Measurements from ENCODE around the gene CALB2. TPM values are rescaled to one million over a fixed set of nuclear protein-coding genes. Genes with fewer than 3 reads are reported as not detected.

The CALB2 gene
- total and polyA plus RNA-seq, 2 of the 13 experiments (the other 11 are each of a cell fraction or from before 2014, with no cell fraction given) = 0.37 to 0.40 TPM

DNA sequence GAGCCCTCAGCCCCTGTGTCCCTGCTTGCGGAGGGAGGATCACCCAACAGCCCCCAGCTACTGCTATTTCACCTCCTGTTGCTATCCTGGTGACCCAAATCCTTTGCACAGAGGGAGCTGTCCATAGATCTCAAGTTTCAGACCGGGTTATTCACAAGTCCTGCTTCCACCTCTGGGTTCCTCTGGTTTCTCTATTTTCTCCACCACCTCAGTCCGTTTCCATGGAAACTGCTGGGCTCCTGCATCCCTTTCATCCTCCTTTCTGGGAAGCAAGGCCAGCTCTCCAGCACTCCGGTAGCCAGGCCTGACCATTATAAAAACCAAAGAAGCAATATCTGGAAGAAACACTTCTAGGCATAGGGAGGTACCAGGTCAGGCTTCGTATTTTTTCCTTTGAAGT is 4.8 kb upstream of the CALB2 start (continued):
- TF ChIP-seq TCF12 (IDR thresholded peaks at IDR 0.05) = no peak
- TF ChIP-seq TCF12 (CRISPR knock-in tag; IDR thresholded peaks at IDR 0.05) = no peak

DNA sequence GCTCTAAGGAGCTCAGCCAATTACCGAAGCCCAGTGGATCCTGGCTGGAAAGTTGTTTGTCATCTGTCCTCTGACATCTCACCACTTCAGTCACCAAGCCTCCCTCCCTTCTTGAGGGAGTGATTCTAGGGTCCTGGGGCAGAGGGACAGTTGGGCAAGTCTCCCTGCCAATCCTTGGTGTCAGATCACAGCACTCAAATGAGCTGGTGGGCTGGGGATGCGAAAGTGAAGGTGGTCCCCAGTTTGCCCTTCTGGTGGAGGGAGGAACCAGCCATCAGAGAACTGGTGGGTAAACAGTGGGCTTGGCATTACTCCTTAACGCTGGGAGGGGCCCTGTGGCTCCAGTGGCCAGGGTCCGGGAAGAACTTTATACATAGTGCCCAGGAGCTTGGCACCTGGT is 4.4 kb upstream of the CALB2 start:
- Histone ChIP-seq H2AFZ (ENCODE audit: low read length) (no peak overlapping the region), H3K36me3 (replicated peaks in 1 of 2; ENCODE audit: control insufficient read depth in 1 of 2, insufficient read depth in 2 of 2, low read length in 2 of 2) (no peaks in the 10 kb centered on the region), H3K4me2 (ENCODE audit: low read depth, low read length) (no peak overlapping the region), H3K9ac (ENCODE audit: insufficient read depth, low read depth, low read length) (no peak overlapping the region), H4K20me1 (ENCODE audit: insufficient read depth, low read length) (no peaks in the 10 kb centered on the region; the same call in 1 of the 2 replicates), H3K4me3 (replicated peaks in 1 of 3; ENCODE audit: insufficient read depth in 1 of 3, low read depth in 2 of 3, low read length in 3 of 3) (no peak overlapping the region), H3K79me2 (ENCODE audit: insufficient read depth, low read length) (no peaks in the 10 kb centered on the region), H3K4me1 (ENCODE audit: insufficient read depth, low read length) (peaks cover 9% of the 10 kb centered on the region), H3K27me3 (ENCODE audit: control insufficient read depth in 1 of 2, insufficient read depth in 2 of 2, low read length in 2 of 2) (peaks cover 2 to 59% of the 10 kb centered on the region in 2 experiments), H3K9me3 (ENCODE audit: low read length) (no peaks in the 10 kb centered on the region), H3K27ac (ENCODE audit: extremely low read length, insufficient read depth, low read length) (no peak overlapping the region)
- FAIRE-seq (no peak), ATAC-seq (no peak), DNase-seq (ENCODE audit: low spot score) (no peak)
- intact Hi-C loops (cut with micrococcal nuclease; ENCODE audit: unreplicated experiment) = no loop called here
- 0% methylated on average over 4 of the region's 4 CpGs for WGBS (ENCODE audit: low lambda C conversion rate)
- TF ChIP-seq, protein P1, sequence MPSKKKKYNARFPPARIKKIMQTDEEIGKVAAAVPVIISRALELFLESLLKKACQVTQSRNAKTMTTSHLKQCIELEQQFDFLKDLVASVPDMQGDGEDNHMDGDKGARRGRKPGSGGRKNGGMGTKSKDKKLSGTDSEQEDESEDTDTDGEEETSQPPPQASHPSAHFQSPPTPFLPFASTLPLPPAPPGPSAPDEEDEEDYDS (CRISPR knock-in tag; IDR thresholded peaks at IDR 0.05) = no peak
- TF ChIP-seq CENPX (CRISPR knock-in tag; IDR thresholded peaks at IDR 0.05) = no peak
- POLR2A ChIA-PET = no interaction called here
- in situ Hi-C loops (cut with HindIII; ENCODE audit: extremely low pct_ligation_motif_present, low pct_unique_long_range_greater_than_20kb) = no loop called here
- CTCF ChIA-PET (ENCODE audit: low intra/inter-chr PET ratio, low total read pairs) = no interaction called here
- no TSS peak for BruUV-seq (replicated peaks)

DNA sequence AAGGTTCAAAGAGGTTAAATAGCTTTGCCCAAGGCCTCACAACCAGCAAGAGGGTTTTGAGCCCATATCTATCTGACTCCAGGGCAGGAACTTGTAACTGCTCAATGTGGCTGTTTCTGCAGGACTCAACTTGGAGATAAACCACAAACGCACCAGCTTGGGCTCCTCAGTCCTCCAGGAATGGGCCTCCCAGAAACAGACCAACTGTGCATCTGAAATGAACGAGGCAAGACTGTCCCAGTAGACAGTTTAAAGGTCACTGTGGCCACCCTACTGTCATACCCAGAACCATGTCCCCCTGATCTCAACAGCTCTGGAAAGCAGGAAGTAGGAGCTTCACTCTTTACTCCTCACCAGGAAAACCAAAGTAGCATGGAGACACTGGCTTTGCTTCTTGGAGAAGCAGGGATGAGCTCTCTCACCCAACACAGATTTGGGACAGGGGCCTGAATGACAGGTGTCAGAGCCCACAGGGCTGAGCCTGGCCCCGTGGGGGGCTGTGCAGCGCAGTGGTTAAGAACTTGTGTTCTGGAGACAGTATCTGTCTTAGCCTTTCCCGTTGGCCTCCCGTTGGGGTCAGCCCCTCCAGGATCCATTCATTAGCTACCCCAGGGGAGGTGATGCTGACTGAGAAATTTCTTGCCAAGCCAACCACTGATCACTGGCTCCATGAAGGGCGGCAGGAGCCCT is 2.3 kb upstream of the CALB2 start:
- no peaks in the 10 kb centered on the region for H3K79me2 ChIP-seq (ENCODE audit: insufficient read depth, low read length)
- H3K36me3 ChIP-seq (replicated peaks in 1 of 2; ENCODE audit: control insufficient read depth in 1 of 2, insufficient read depth in 2 of 2, low read length in 2 of 2) = no peaks in the 10 kb centered on the region
- TF ChIP-seq NAIF1 (CRISPR knock-in tag; IDR thresholded peaks at IDR 0.05; ENCODE audit: borderline replicate concordance) = no peak
- no peak for TF ChIP-seq JUN (CRISPR knock-in tag; IDR thresholded peaks at IDR 0.05)
- TF ChIP-seq, protein P2, sequence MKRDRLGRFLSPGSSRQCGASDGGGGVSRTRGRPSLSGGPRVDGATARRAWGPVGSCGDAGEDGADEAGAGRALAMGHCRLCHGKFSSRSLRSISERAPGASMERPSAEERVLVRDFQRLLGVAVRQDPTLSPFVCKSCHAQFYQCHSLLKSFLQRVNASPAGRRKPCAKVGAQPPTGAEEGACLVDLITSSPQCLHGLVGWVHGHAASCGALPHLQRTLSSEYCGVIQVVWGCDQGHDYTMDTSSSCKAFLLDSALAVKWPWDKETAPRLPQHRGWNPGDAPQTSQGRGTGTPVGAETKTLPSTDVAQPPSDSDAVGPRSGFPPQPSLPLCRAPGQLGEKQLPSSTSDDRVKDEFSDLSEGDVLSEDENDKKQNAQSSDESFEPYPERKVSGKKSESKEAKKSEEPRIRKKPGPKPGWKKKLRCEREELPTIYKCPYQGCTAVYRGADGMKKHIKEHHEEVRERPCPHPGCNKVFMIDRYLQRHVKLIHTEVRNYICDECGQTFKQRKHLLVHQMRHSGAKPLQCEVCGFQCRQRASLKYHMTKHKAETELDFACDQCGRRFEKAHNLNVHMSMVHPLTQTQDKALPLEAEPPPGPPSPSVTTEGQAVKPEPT (CRISPR knock-in tag; IDR thresholded peaks at IDR 0.05; ENCODE audit: low read depth) = no peak
- TF ChIP-seq, protein P3, sequence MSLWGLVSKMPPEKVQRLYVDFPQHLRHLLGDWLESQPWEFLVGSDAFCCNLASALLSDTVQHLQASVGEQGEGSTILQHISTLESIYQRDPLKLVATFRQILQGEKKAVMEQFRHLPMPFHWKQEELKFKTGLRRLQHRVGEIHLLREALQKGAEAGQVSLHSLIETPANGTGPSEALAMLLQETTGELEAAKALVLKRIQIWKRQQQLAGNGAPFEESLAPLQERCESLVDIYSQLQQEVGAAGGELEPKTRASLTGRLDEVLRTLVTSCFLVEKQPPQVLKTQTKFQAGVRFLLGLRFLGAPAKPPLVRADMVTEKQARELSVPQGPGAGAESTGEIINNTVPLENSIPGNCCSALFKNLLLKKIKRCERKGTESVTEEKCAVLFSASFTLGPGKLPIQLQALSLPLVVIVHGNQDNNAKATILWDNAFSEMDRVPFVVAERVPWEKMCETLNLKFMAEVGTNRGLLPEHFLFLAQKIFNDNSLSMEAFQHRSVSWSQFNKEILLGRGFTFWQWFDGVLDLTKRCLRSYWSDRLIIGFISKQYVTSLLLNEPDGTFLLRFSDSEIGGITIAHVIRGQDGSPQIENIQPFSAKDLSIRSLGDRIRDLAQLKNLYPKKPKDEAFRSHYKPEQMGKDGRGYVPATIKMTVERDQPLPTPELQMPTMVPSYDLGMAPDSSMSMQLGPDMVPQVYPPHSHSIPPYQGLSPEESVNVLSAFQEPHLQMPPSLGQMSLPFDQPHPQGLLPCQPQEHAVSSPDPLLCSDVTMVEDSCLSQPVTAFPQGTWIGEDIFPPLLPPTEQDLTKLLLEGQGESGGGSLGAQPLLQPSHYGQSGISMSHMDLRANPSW (CRISPR knock-in tag; IDR thresholded peaks at IDR 0.05; ENCODE audit: borderline replicate concordance) = no peak
- TF ChIP-seq, protein P4, sequence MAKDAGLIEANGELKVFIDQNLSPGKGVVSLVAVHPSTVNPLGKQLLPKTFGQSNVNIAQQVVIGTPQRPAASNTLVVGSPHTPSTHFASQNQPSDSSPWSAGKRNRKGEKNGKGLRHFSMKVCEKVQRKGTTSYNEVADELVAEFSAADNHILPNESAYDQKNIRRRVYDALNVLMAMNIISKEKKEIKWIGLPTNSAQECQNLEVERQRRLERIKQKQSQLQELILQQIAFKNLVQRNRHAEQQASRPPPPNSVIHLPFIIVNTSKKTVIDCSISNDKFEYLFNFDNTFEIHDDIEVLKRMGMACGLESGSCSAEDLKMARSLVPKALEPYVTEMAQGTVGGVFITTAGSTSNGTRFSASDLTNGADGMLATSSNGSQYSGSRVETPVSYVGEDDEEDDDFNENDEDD (CRISPR knock-in tag; IDR thresholded peaks at IDR 0.05; ENCODE audit: borderline replicate concordance) = no peak

More for the DNA sequence above, 2.3 kb upstream of the CALB2 start:
- intact Hi-C loops (cut with micrococcal nuclease; ENCODE audit: unreplicated experiment) (loop anchor here (5.0 kb wide), 1 partner anchor 139 kb away; no protein-coding TSS in a partner anchor), in situ Hi-C loops (cut with HindIII; ENCODE audit: extremely low pct_ligation_motif_present, low pct_unique_long_range_greater_than_20kb) (no loop called here)
- H3K9ac ChIP-seq (ENCODE audit: insufficient read depth, low read depth, low read length) = no peak overlapping the region
- H3K9me3 ChIP-seq (ENCODE audit: low read length) = no peaks in the 10 kb centered on the region
- H3K27ac ChIP-seq (ENCODE audit: extremely low read length, insufficient read depth, low read length) = no peak overlapping the region
- no peak overlapping the region for H2AFZ ChIP-seq (ENCODE audit: low read length)
- no peak for DNase-seq (ENCODE audit: low spot score)
- no peaks in the 10 kb centered on the region; the same call in 1 of the 2 replicates for H4K20me1 ChIP-seq (ENCODE audit: insufficient read depth, low read length)
- 30% methylated on average over 6 of the region's 7 CpGs for WGBS (ENCODE audit: low lambda C conversion rate)
- H3K27me3 ChIP-seq (ENCODE audit: control insufficient read depth in 1 of 2, insufficient read depth in 2 of 2, low read length in 2 of 2) = peaks cover 2 to 54% of the 10 kb centered on the region in 2 experiments
- peaks cover 9% of the 10 kb centered on the region for H3K4me1 ChIP-seq (ENCODE audit: insufficient read depth, low read length)
- FAIRE-seq = no peak
- no peak overlapping the region for H3K4me3 ChIP-seq (replicated peaks in 1 of 3; ENCODE audit: insufficient read depth in 1 of 3, low read depth in 2 of 3, low read length in 3 of 3)
- no TSS peak for BruUV-seq (replicated peaks)
- ChIA-PET POLR2A (interaction anchor here (0.6 kb wide), 1 partner anchor 239 kb away, joined by 5 read pairs; no protein-coding TSS in a partner anchor), CTCF (ENCODE audit: low intra/inter-chr PET ratio, low total read pairs) (no interaction called here)
- H3K4me2 ChIP-seq (ENCODE audit: low read depth, low read length) = no peak overlapping the region
- ATAC-seq = no peak
